ENCODE measurements around the gene EXOC1L. TPM values are rescaled to one million over a fixed set of nuclear protein-coding genes. Genes with fewer than 3 reads are reported as not detected.

EXOC1L gene
- total RNA-seq, 120 experiments from 2014 or later: 0.47 to 0.61 (median 0.55) TPM; not detected in 117

Other genes with a start within 250 kb of the EXOC1L start
- under 1 TPM in 2 of 120 experiments, not detected in 118; 0.57 to 0.60 TPM for gene PDCL2, start 227.5 kb upstream of the EXOC1L start, total RNA-seq
- gene NMU, start 183.5 kb upstream of the EXOC1L start, total RNA-seq: 1 to 10 TPM in 54 of 120 experiments, under 1 TPM in 15, not detected in 51; 0.56 to 5.9 (median 1.6) TPM
- 10 to 100 TPM; 22.0 to 65.5 (median 49.2) TPM for gene EXOC1, start 33.9 kb downstream of the EXOC1L start, total RNA-seq
- 10 to 100 TPM in 2 of 120 experiments, 1 to 10 TPM in 118; 3.8 to 10.7 (median 6.2) TPM for gene CEP135, start 129.2 kb downstream of the EXOC1L start, total RNA-seq

Data from dorsolateral prefrontal cortex (tissue), 118 donors.